GM12892 (cell line): ENCODE measurements around the gene DNER.

ENCODE experiments used
- POLR2A ChIP-seq: IDR thresholded peaks from 2 replicates; pipeline ENCODE4 v1.6.1; 2011; ENCODE audit warnings: low read depth, low read length, control low read depth
- POLR2AphosphoS5 ChIP-seq: IDR thresholded peaks from 2 replicates; pipeline ENCODE4 v1.6.1; 2011; ENCODE audit warnings: low read depth, low read length, control low read depth

DNA sequence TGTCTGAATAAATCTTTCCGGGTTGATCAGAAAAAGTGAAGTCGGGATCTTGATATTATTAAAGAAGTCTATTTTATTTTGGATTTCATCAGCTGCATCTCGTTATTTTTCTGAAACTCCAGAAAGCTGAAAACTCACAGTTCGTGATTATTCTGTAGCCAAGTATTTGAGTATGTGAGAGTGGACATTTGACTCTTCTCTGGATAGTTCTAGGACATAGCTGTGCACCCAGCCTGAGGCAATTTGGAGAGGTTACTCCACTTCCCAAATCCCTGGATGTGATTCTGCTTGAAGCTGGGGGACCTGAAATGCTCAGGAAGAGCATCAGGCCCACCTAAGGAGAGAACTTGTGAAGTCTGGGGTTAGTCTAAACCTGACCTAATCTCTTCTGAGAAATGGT lies 325.6 kb downstream of the DNER start:
- TF ChIP-seq POLR2A (no peak), POLR2AphosphoS5 (no peak)
